ENCODE measurements around the gene REV1.

GRCh38 chr2:99470957-99471356 lies 18.9 kb downstream of the REV1 start:
- no peak for TF ChIP-seq POLR2A (IDR thresholded peaks at IDR 0.05)
- TF ChIP-seq CTCF (IDR thresholded peaks at IDR 0.05), result no peak

Data from adrenal gland (tissue), 5 donors.